Thymus (tissue), 11 donors: ENCODE data around the gene SLC35F3. TPM values are rescaled to one million over a fixed set of nuclear protein-coding genes. Genes with fewer than 3 reads are reported as not detected.
"Not testable (repeated sequence)": the region's sequence is repeated elsewhere in the genome, so short reads cannot be mapped to it uniquely, and the experiment has no call there.

Experiments used
- DNase-seq, 9 donors: peaks; one replicate each; pipeline ENCODE4 v3.0.0-alpha.2; 2013; ENCODE audit warnings: low spot score in 9 of 9, low read depth in 6 of 9, missing footprints in 1 of 9
- H3K27ac ChIP-seq, 2 donors: one replicate each; pipeline ENCODE4 v1.5.1; 2013; ENCODE audit warnings: control low read depth in 1 of 2, low read depth in 1 of 2, low read length in 1 of 2, mild to moderate bottlenecking in 1 of 2, moderate library complexity in 1 of 2
- H3K27me3 ChIP-seq, 2 donors: one replicate each; pipeline ENCODE4 v1.5.1; 2013; ENCODE audit warnings: low read length in 1 of 2; ENCODE audit not compliant: control insufficient read depth in 2 of 2, insufficient read depth in 1 of 2
- H3K36me3 ChIP-seq, 2 donors: one replicate each; pipeline ENCODE4 v1.5.1; 2013; ENCODE audit warnings: low read length in 1 of 2, mild to moderate bottlenecking in 1 of 2, moderate library complexity in 1 of 2; ENCODE audit not compliant: control insufficient read depth in 2 of 2, insufficient read depth in 2 of 2
- H3K4me1 ChIP-seq, 2 donors: one replicate each; pipeline ENCODE4 v1.5.1; 2013; ENCODE audit warnings: low read length in 2 of 2; ENCODE audit not compliant: control insufficient read depth in 2 of 2, insufficient read depth in 2 of 2
- H3K4me3 ChIP-seq, 2 donors: one replicate each; pipeline ENCODE4 v1.5.1; 2013; ENCODE audit warnings: low read length in 2 of 2, control low read depth in 1 of 2, mild to moderate bottlenecking in 1 of 2
- H3K9me3 ChIP-seq, 2 donors: one replicate each; pipeline ENCODE4 v1.5.1; 2013; ENCODE audit warnings: low read length in 1 of 2, mild to moderate bottlenecking in 1 of 2; ENCODE audit not compliant: control insufficient read depth in 2 of 2, insufficient read depth in 1 of 2
- WGBS: extraction: QIAGEN DNeasy Blood & Tissue Kit; methylation state at CpG from one replicate; pipeline ENCODE4 v1.1.7; 2013; 5-methylcytosine and 5-hydroxymethylcytosine counted together
- polyA plus RNA-seq: library from polyadenylated mRNA; stranded (reverse); fragments of 200-250 nt; gene quantifications from one replicate; pipeline ENCODE4 v1.2.3, GENCODE V29; 2013
- total RNA-seq: library from RNA; stranded (reverse); fragments of 120-200 nt; gene quantifications from one replicate; pipeline ENCODE4 v1.2.4, GENCODE V29; 2013
- donor health status: healthy.

The SLC35F3 gene
- total and polyA plus RNA-seq, 2 donors, result 1.9 to 3.2 TPM

- DNase-seq, result no peak
- WGBS, result 86% methylated on average over 5 of the region's 5 CpGs
- H3K36me3 ChIP-seq, result no peaks in the 10 kb centered on the region
- peaks cover 0 to 17% of the 10 kb centered on the region in 2 donors for H3K27me3 ChIP-seq
- H3K27ac ChIP-seq, result no peak overlapping the region
- no peak overlapping the region for H3K4me3 ChIP-seq
- H3K9me3 ChIP-seq, result no peaks in the 10 kb centered on the region
- H3K4me1 ChIP-seq, result peaks cover 0 to 1% of the 10 kb centered on the region in 2 donors
These were observed 205.4 kb downstream of the SLC35F3 start for GRCh38 chr1:234109840-234110239.

GRCh38 chr1:234111458-234112142 lies 207.1 kb downstream of the SLC35F3 start:
- Histone ChIP-seq H3K9me3 (no peaks in the 10 kb centered on the region), H3K27me3 (peaks cover 0 to 22% of the 10 kb centered on the region in 2 donors), H3K27ac (no peak overlapping the region), H3K36me3 (no peaks in the 10 kb centered on the region), H3K4me3 (no peak overlapping the region), H3K4me1 (peaks cover 0 to 5% of the 10 kb centered on the region in 2 donors)
- 70% methylated on average over 17 of the region's 17 CpGs for WGBS
- DNase-seq, result no peak

GRCh38 chr1:234114648-234115307 lies 210.3 kb downstream of the SLC35F3 start:
- Histone ChIP-seq H3K4me1 (peaks cover 0 to 5% of the 10 kb centered on the region in 2 donors), H3K27me3 (peaks cover 0 to 19% of the 10 kb centered on the region in 2 donors), H3K9me3 (no peaks in the 10 kb centered on the region), H3K27ac (no peak overlapping the region), H3K36me3 (no peaks in the 10 kb centered on the region), H3K4me3 (no peak overlapping the region)
- peak; percentile 6 to 64 (median 36) for DNase-seq
- 23% methylated on average over 11 of the region's 11 CpGs for WGBS

GRCh38 chr1:234118911-234119310 lies 214.4 kb downstream of the SLC35F3 start:
- H3K4me1 ChIP-seq, result peaks cover 0 to 5% of the 10 kb centered on the region in 2 donors
- no peaks in the 10 kb centered on the region for H3K36me3 ChIP-seq
- H3K27me3 ChIP-seq, result peaks cover 0 to 6% of the 10 kb centered on the region in 2 donors
- no peak for DNase-seq
- no peaks in the 10 kb centered on the region for H3K9me3 ChIP-seq
- no peak overlapping the region for H3K27ac ChIP-seq
- no peak overlapping the region for H3K4me3 ChIP-seq

- H3K27me3 ChIP-seq, result peaks cover 0 to 6% of the 10 kb centered on the region in 2 donors
- no peak overlapping the region for H3K4me3 ChIP-seq
- WGBS, result 96% methylated on average over 5 of the region's 5 CpGs
- no peaks in the 10 kb centered on the region for H3K36me3 ChIP-seq
- H3K27ac ChIP-seq, result no peak overlapping the region
- no peak for DNase-seq
- H3K4me1 ChIP-seq, result peaks cover 0 to 5% of the 10 kb centered on the region in 2 donors
- no peaks in the 10 kb centered on the region for H3K9me3 ChIP-seq
These were observed 215.0 kb downstream of the SLC35F3 start for GRCh38 chr1:234119431-234119830.

GRCh38 chr1:234120327-234120944 lies 216.0 kb downstream of the SLC35F3 start:
- no peak for DNase-seq
- no peak overlapping the region for H3K27ac ChIP-seq
- 95% methylated on average over 7 of the region's 7 CpGs for WGBS
- no peaks in the 10 kb centered on the region for H3K4me1 ChIP-seq
- no peak overlapping the region for H3K4me3 ChIP-seq
- H3K36me3 ChIP-seq, result no peaks in the 10 kb centered on the region
- H3K9me3 ChIP-seq, result no peaks in the 10 kb centered on the region
- peaks cover 0 to 3% of the 10 kb centered on the region in 2 donors for H3K27me3 ChIP-seq

- WGBS, result 96% methylated on average over 3 of the region's 3 CpGs
- H3K27ac ChIP-seq, DNase-seq, H3K36me3 ChIP-seq, H3K4me3 ChIP-seq, H3K4me1 ChIP-seq, H3K9me3 ChIP-seq, H3K27me3 ChIP-seq: not testable (repeated sequence)
These were observed 217.2 kb downstream of the SLC35F3 start for GRCh38 chr1:234121659-234122058.

GRCh38 chr1:234122571-234122970 lies 218.1 kb downstream of the SLC35F3 start:
- not testable (repeated sequence) for H3K4me1 ChIP-seq, H3K9me3 ChIP-seq, H3K27me3 ChIP-seq, H3K36me3 ChIP-seq, DNase-seq, H3K4me3 ChIP-seq, H3K27ac ChIP-seq
- WGBS, result 89% methylated on average over 2 of the region's 2 CpGs

GRCh38 chr1:234123867-234124266 lies 219.4 kb downstream of the SLC35F3 start:
- no peak for DNase-seq
- H3K27ac ChIP-seq, result no peak overlapping the region
- H3K4me1 ChIP-seq, result no peaks in the 10 kb centered on the region
- WGBS, result 85% methylated on average over 5 of the region's 5 CpGs
- no peaks in the 10 kb centered on the region for H3K36me3 ChIP-seq
- H3K27me3 ChIP-seq, result peaks cover 0 to 9% of the 10 kb centered on the region in 2 donors
- H3K4me3 ChIP-seq, result no peak overlapping the region
- no peaks in the 10 kb centered on the region for H3K9me3 ChIP-seq
